Mucosa of descending colon (tissue), 3 donors: ENCODE data around the gene ZNF646. TPM values are rescaled to one million over a fixed set of nuclear protein-coding genes. Genes with fewer than 3 reads are reported as not detected.

Experiments
- ATAC-seq: fragments of 200-7000 bp; cut with Tn5 transposase; one replicate; pipeline ENCODE4 v1.9.1; 2020; ENCODE audit warnings: mild to moderate bottlenecking, moderate library complexity
- DNase-seq, 3 donors: peaks; one replicate each; pipeline ENCODE4 v3.0.0-alpha.2; 2020
- H3K36me3 ChIP-seq: fragments of 200-600 bp; one replicate; pipeline ENCODE4 v1.8.0; 2021; ENCODE audit warnings: low read depth, mild to moderate bottlenecking
- H3K4me1 ChIP-seq: fragments of 200-600 bp; one replicate; pipeline ENCODE4 v1.8.0; 2021; ENCODE audit warnings: low read depth, mild to moderate bottlenecking
- H3K4me3 ChIP-seq: fragments of 200-600 bp; one replicate; pipeline ENCODE4 v1.8.0; 2021; ENCODE audit warnings: mild to moderate bottlenecking
- H3K9me3 ChIP-seq: fragments of 200-600 bp; one replicate; pipeline ENCODE4 v1.8.0; 2021; ENCODE audit warnings: mild to moderate bottlenecking
- CTCF ChIP-seq: fragments of 200-600 bp; IDR thresholded peaks from one replicate; pipeline ENCODE4 v1.8.0; 2022; ENCODE audit warnings: antibody characterized with exemption, mild to moderate bottlenecking
- intact Hi-C, 2 donors: fragments of 100-400 bp; cut with DNase I in 1 of 2; cut with micrococcal nuclease in 1 of 2; formaldehyde crosslinking; loops; one replicate each; pipeline versions ENCODE4 v1.11.0 to v1.11.1; 2022; cut with DNase I, micrococcal nuclease
- total RNA-seq, 3 donors: library from RNA; stranded (reverse); fragmentation: NEBNext Ultra II Directional in 2 of 3; extraction: Animal tissue kit (Norgen Biotek cat#: 25700) in 2 of 3; gene quantifications; one replicate each; pipeline versions ENCODE4 v1.2.1 to v1.2.4, GENCODE V29; 2021 to 2023
- donor health status: DM: no; HTN: no; CAD: no; lungs with moderate emphysema.
- donor health status: DM: no; HTN: no; CAD: no.
- donor health status: DM: no; HTN: yes; CAD: no.

ZNF646 gene
- total RNA-seq, 3 donors from 2014 or later: 19.1 to 20.3 (median 20.0) TPM

GRCh38 chr16:31076319-31076718, 2.1 kb downstream of the ZNF646 start:
- H3K4me3 ChIP-seq: no peak overlapping the region
- intact Hi-C loops: loop anchor here in 1 of 2 donors (10.0 kb wide), 1 partner anchor 92 kb away; the partner anchor contains the start of gene HSD3B7
- ATAC-seq (no peak), DNase-seq (no peak)
- H3K36me3 ChIP-seq: peaks cover 3% of the 10 kb centered on the region
- no peaks in the 10 kb centered on the region for H3K9me3 ChIP-seq
- no peak for TF ChIP-seq CTCF
- H3K4me1 ChIP-seq: peaks cover 17% of the 10 kb centered on the region

DNA sequence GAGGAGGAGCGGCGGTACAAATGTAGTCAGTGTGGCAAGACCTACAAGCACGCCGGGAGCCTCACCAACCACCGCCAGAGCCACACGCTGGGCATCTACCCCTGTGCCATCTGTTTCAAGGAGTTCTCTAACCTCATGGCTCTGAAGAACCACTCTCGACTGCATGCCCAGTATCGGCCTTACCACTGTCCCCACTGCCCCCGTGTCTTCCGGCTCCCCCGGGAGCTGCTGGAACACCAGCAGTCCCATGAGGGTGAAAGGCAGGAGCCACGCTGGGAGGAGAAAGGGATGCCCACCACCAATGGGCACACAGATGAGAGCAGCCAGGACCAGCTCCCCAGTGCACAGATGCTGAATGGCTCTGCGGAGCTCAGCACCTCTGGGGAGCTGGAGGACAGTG, 2.8 kb downstream of the ZNF646 start:
- peaks cover 15% of the 10 kb centered on the region for H3K4me1 ChIP-seq
- no peak for DNase-seq
- peaks cover 3% of the 10 kb centered on the region for H3K36me3 ChIP-seq
- TF ChIP-seq CTCF: no peak
- intact Hi-C loops: loop anchor here in 1 of 2 donors (10.0 kb wide), 1 partner anchor 92 kb away; the partner anchor contains the start of gene HSD3B7
- H3K9me3 ChIP-seq: no peaks in the 10 kb centered on the region
- H3K4me3 ChIP-seq: no peak overlapping the region
- ATAC-seq: no peak

- intact Hi-C loops: loop anchor here in 1 of 2 donors (10.0 kb wide), 1 partner anchor 93 kb away; the partner anchor contains the start of gene HSD3B7
- Histone ChIP-seq H3K4me1 (peaks cover 8% of the 10 kb centered on the region), H3K4me3 (no peak overlapping the region), H3K9me3 (no peaks in the 10 kb centered on the region), H3K36me3 (peaks cover 3% of the 10 kb centered on the region)
- DNase-seq: no peak
- TF ChIP-seq CTCF: no peak
- ATAC-seq: no peak
Measured at GRCh38 chr16:31077592-31078396, 3.6 kb downstream of the ZNF646 start.

GRCh38 chr16:31078597-31079341, 4.5 kb downstream of the ZNF646 start:
- no peak for DNase-seq
- intact Hi-C loops: loop anchor here in 1 of 2 donors (10.0 kb wide), 1 partner anchor 94 kb away; the partner anchor contains the start of gene HSD3B7
- no peak overlapping the region for H3K4me3 ChIP-seq
- peaks cover 8% of the 10 kb centered on the region for H3K4me1 ChIP-seq
- peaks cover 3% of the 10 kb centered on the region for H3K36me3 ChIP-seq
- no peak for TF ChIP-seq CTCF
- no peaks in the 10 kb centered on the region for H3K9me3 ChIP-seq
- no peak for ATAC-seq

GRCh38 chr16:31079342-31079944, 5.2 kb downstream of the ZNF646 start:
- no peak for ATAC-seq
- H3K36me3 ChIP-seq: peaks cover 3% of the 10 kb centered on the region
- peaks cover 8% of the 10 kb centered on the region for H3K4me1 ChIP-seq
- no peaks in the 10 kb centered on the region for H3K9me3 ChIP-seq
- no peak for TF ChIP-seq CTCF
- H3K4me3 ChIP-seq: no peak overlapping the region
- intact Hi-C loops: loop anchor here in 1 of 2 donors (10.0 kb wide), 1 partner anchor 95 kb away; the partner anchor contains the start of gene HSD3B7
- DNase-seq: no peak
